ENCODE measurements around the gene NPW.

DNA sequence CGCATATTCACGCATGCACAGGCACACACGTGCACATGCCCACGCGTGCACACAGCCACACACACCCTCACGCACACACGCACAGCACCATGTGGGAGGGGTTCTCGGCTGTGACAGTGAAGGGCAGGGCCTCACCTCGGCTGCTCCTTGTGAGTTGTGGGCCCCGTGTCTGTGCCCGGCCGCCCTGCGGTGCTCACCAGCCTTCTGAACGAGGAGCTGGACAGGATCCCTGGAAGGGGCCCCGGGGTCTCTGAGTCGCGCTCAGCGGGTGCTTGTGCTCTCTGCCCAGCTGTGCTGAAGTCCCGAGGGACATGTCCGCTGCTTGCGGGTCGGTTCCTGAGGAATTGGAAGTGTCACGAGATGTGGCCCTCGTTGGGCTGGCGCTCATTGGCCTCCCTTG, 44.3 kb downstream of the NPW start:
- TF ChIP-seq, protein P1, sequence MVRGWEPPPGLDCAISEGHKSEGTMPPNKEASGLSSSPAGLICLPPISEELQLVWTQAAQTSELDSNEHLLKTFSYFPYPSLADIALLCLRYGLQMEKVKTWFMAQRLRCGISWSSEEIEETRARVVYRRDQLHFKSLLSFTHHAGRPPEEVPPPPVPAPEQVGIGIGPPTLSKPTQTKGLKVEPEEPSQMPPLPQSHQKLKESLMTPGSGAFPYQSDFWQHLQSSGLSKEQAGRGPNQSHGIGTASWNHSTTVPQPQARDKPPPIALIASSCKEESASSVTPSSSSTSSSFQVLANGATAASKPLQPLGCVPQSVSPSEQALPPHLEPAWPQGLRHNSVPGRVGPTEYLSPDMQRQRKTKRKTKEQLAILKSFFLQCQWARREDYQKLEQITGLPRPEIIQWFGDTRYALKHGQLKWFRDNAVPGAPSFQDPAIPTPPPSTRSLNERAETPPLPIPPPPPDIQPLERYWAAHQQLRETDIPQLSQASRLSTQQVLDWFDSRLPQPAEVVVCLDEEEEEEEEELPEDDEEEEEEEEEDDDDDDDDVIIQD (CRISPR knock-in tag; IDR thresholded peaks at IDR 0.05): no peak
- no peak for TF ChIP-seq NEUROD1 (IDR thresholded peaks at IDR 0.05; ENCODE audit: borderline replicate concordance, low read depth, low read length, partially characterized antibody)
- TF ChIP-seq, protein P2, sequence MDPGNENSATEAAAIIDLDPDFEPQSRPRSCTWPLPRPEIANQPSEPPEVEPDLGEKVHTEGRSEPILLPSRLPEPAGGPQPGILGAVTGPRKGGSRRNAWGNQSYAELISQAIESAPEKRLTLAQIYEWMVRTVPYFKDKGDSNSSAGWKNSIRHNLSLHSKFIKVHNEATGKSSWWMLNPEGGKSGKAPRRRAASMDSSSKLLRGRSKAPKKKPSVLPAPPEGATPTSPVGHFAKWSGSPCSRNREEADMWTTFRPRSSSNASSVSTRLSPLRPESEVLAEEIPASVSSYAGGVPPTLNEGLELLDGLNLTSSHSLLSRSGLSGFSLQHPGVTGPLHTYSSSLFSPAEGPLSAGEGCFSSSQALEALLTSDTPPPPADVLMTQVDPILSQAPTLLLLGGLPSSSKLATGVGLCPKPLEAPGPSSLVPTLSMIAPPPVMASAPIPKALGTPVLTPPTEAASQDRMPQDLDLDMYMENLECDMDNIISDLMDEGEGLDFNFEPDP (CRISPR knock-in tag; IDR thresholded peaks at IDR 0.05): no peak
- TF ChIP-seq ZHX1 (conservative IDR thresholded peaks at IDR 0.05; ENCODE audit: low read length): no peak
- no peak for TF ChIP-seq SNRNP70 (optimal IDR thresholded peaks at IDR 0.05; ENCODE audit: low read depth, low read length)
- no peak for TF ChIP-seq CGGBP1 (CRISPR knock-in tag; IDR thresholded peaks at IDR 0.05)
- no peak for TF ChIP-seq ATF3 (IDR thresholded peaks at IDR 0.05)
- no peak for TF ChIP-seq ATF3 (CRISPR knock-in tag; conservative IDR thresholded peaks at IDR 0.05)
- no peak for TF ChIP-seq MEIS2 (IDR thresholded peaks at IDR 0.05; ENCODE audit: partially characterized antibody)

All from K562 (cell line).